ENCODE measurements around the gene FAM136A.

DNA sequence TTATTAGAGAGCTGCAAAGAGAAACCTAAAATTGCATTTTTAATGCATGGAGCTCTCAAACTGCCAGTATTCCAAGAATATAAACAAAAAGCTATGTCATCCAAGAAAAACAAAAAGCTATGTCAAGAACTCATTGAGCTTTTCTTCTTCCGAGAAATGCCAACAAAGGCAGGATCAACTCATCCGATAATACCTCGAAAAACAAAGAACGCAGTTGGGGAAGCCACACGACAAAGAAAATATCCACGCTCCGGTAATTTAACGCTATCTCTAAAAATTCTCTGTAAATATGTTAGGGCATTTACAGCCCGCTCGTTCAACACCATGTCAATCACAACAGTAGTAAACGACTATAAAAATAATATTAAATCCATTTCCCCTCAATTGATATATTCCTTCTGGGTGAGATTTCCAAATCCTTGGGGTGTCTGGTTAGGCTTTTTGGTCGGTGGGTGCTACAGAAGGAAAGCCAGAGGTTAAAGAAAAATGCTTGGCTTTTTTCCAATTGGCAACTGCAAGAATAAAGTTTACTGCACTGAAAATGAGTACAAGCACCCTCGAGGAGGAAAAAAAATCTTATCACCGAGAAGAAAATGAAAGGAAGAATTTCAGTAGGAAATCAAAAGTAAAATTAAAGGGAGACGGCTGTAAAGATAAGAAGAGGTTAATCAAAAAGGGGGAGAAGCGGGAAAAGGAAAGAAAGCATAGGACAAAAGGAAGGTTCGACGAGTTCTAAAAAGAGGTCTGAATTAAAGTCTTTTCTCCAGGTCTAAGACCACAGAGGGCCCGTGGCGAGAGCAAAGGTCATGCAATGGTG lies 54.3 kb downstream of the FAM136A start:
- TF ChIP-seq CEBPB (IDR thresholded peaks at IDR 0.05; ENCODE audit: low read depth, low read length) (no peak), FOS (IDR thresholded peaks at IDR 0.05; ENCODE audit: low read depth, low read length) (no peak), MAZ (IDR thresholded peaks at IDR 0.05; ENCODE audit: borderline replicate concordance, low read depth, low read length) (no peak), SMC3 (IDR thresholded peaks at IDR 0.05; ENCODE audit: low read depth, low read length) (no peak), POLR2A (IDR thresholded peaks at IDR 0.05; ENCODE audit: low read depth, low read length) (no peak), RFX5 (IDR thresholded peaks at IDR 0.05; ENCODE audit: low read depth, low read length) (no peak), MXI1 (IDR thresholded peaks at IDR 0.05; ENCODE audit: borderline replicate concordance, low read depth, low read length) (no peak), RAD21 (IDR thresholded peaks at IDR 0.05; ENCODE audit: low read length) (no peak), CHD1 (IDR thresholded peaks at IDR 0.05; ENCODE audit: low read depth, low read length) (no peak), MAFK (IDR thresholded peaks at IDR 0.05; ENCODE audit: low read depth, low read length) (no peak), RCOR1 (IDR thresholded peaks at IDR 0.05; ENCODE audit: insufficient replicate concordance, low read length) (no peak)
- TF ChIP-seq, protein P1, sequence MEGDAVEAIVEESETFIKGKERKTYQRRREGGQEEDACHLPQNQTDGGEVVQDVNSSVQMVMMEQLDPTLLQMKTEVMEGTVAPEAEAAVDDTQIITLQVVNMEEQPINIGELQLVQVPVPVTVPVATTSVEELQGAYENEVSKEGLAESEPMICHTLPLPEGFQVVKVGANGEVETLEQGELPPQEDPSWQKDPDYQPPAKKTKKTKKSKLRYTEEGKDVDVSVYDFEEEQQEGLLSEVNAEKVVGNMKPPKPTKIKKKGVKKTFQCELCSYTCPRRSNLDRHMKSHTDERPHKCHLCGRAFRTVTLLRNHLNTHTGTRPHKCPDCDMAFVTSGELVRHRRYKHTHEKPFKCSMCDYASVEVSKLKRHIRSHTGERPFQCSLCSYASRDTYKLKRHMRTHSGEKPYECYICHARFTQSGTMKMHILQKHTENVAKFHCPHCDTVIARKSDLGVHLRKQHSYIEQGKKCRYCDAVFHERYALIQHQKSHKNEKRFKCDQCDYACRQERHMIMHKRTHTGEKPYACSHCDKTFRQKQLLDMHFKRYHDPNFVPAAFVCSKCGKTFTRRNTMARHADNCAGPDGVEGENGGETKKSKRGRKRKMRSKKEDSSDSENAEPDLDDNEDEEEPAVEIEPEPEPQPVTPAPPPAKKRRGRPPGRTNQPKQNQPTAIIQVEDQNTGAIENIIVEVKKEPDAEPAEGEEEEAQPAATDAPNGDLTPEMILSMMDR (conservative IDR thresholded peaks at IDR 0.05; ENCODE audit: low read depth, low read length), result no peak
- TF ChIP-seq, protein P2, sequence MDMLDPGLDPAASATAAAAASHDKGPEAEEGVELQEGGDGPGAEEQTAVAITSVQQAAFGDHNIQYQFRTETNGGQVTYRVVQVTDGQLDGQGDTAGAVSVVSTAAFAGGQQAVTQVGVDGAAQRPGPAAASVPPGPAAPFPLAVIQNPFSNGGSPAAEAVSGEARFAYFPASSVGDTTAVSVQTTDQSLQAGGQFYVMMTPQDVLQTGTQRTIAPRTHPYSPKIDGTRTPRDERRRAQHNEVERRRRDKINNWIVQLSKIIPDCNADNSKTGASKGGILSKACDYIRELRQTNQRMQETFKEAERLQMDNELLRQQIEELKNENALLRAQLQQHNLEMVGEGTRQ (IDR thresholded peaks at IDR 0.05; ENCODE audit: low read depth, low read length), result no peak

Measured in IMR-90 (cell line).